Measurements from ENCODE around the gene ABCC2.

- TF ChIP-seq CTCF (IDR thresholded peaks at IDR 0.05) (no peak), EP300 (IDR thresholded peaks at IDR 0.05) (no peak), POLR2A (IDR thresholded peaks at IDR 0.05) (no peak)
These were observed 67.1 kb downstream of the ABCC2 start for GRCh38 chr10:99849536-99849935.
